H1 (cell line): Measurements from ENCODE around the gene SELPLG. TPM values are rescaled to one million over a fixed set of nuclear protein-coding genes. Genes with fewer than 3 reads are reported as not detected.

ENCODE experiments used
- CTCF ChIA-PET: fragments of 300-600 bp; sonication (Branson Sonifier 250); formaldehyde crosslinking; loops from one replicate; lab custom pipeline; 2021; ENCODE audit not compliant: partially characterized antibody; lab: Charles Lee
- POLR2A ChIA-PET: fragments of 300-600 bp; sonication (Branson Sonifier 250); formaldehyde crosslinking; loops from one replicate; lab custom pipeline; 2021; ENCODE audit warnings: inconsistent platforms; ENCODE audit not compliant: partially characterized antibody; lab: Charles Lee
- DNase-seq, 2 experiments: peaks; one replicate each; pipeline versions ENCODE4 v3.0.0 to v3.0.0-alpha.2; 2010 to 2022; ENCODE audit warnings: low spot score in 2 of 2, low read depth in 1 of 2, mixed read lengths in 1 of 2
- FAIRE-seq: peaks from 2 replicates; lab custom pipeline; 2011; peaks lifted over from hg19 to GRCh38; lab: Jason Lieb, UNC
- H2AFZ ChIP-seq: 2 replicates; pipeline ENCODE4 v1.8.1; 2012; ENCODE audit warnings: low read length, inconsistent platforms
- H2AK5ac ChIP-seq: 2 replicates; pipeline ENCODE4 v1.6.1; 2013; ENCODE audit warnings: low read depth, low read length
- H2BK120ac ChIP-seq: replicated peaks from 2 replicates; pipeline ENCODE3; 2013; ENCODE audit warnings: low read depth, low read length, inconsistent platforms
- H2BK12ac ChIP-seq: 2 replicates; pipeline ENCODE4 v1.6.1; 2013; ENCODE audit warnings: low read depth, low read length
- H2BK15ac ChIP-seq: 2 replicates; pipeline ENCODE4 v1.6.1; 2013; ENCODE audit warnings: low read length
- H2BK20ac ChIP-seq: 2 replicates; pipeline ENCODE4 v1.6.1; 2013; ENCODE audit warnings: low read length
- H2BK5ac ChIP-seq: 2 replicates; pipeline ENCODE4 v1.6.1; 2013; ENCODE audit warnings: low read depth, low read length
- H3K14ac ChIP-seq: 2 replicates; pipeline ENCODE4 v1.6.1; 2013; ENCODE audit warnings: inconsistent platforms; ENCODE audit not compliant: insufficient read length
- H3K18ac ChIP-seq: 2 replicates; pipeline ENCODE4 v1.6.1; 2013; ENCODE audit warnings: low read length; ENCODE audit errors: extremely low read depth
- H3K23ac ChIP-seq: 2 replicates; pipeline ENCODE4 v1.6.1; 2013; ENCODE audit warnings: inconsistent platforms; ENCODE audit not compliant: insufficient read length
- H3K23me2 ChIP-seq: 2 replicates; pipeline ENCODE4 v1.6.1; 2013; ENCODE audit warnings: low read depth, low read length
- H3K27ac ChIP-seq: 2 replicates; pipeline ENCODE4 v1.6.1; 2011; ENCODE audit warnings: low read depth, low read length, inconsistent platforms
- H3K27me3 ChIP-seq, 4 experiments: replicated peaks in 1 of 4; 1 replicate in 1 of 4; 2 replicates in 3 of 4; pipeline versions ENCODE4 v1.6.1 to v1.8.1; 2011 to 2013; ENCODE audit warnings: low read length in 3 of 4, mild to moderate bottlenecking in 3 of 4, inconsistent platforms in 2 of 4, mixed read lengths in 2 of 4, moderate library complexity in 1 of 4; ENCODE audit not compliant: control insufficient read depth in 3 of 4, insufficient read depth in 3 of 4; ENCODE audit errors: extremely low read depth in 1 of 4
- H3K36me3 ChIP-seq, 4 experiments: 2 replicates each; pipeline versions ENCODE4 v1.6.1 to v1.8.1; 2011 to 2013; ENCODE audit warnings: mild to moderate bottlenecking in 4 of 4, low read length in 3 of 4, moderate library complexity in 2 of 4, control low read depth in 1 of 4, inconsistent platforms in 1 of 4; ENCODE audit not compliant: insufficient read depth in 4 of 4, control insufficient read depth in 2 of 4
- H3K4ac ChIP-seq: replicated peaks from 2 replicates; pipeline ENCODE3; 2013; ENCODE audit warnings: low read length, low read depth, mixed read lengths, inconsistent platforms; ENCODE audit not compliant: insufficient read length
- H3K4me1 ChIP-seq, 4 experiments: replicated peaks in 1 of 4; 1 replicate in 1 of 4; 2 replicates in 3 of 4; pipeline versions ENCODE4 v1.6.1 to v1.8.1; 2011 to 2013; ENCODE audit warnings: low read length in 3 of 4, inconsistent platforms in 2 of 4, mixed read lengths in 1 of 4; ENCODE audit not compliant: insufficient read depth in 4 of 4, control insufficient read depth in 3 of 4
- H3K4me2 ChIP-seq, 2 experiments: 2 replicates each; pipeline versions ENCODE4 v1.6.1 to v1.8.1; 2011 to 2013; ENCODE audit warnings: low read depth in 2 of 2, low read length in 2 of 2, control low read depth in 1 of 2, inconsistent platforms in 1 of 2, mild to moderate bottlenecking in 1 of 2; ENCODE audit not compliant: insufficient read depth in 1 of 2
- H3K4me3 ChIP-seq, 4 experiments: fragments of 200-600, 300-600 bp in 1 of 4; sonication (generic), shearing (Covaris generic), sonication (Bioruptor Twin) in 1 of 4; 2 replicates each; pipeline versions ENCODE4 v1.5.1 to v1.8.1; 2011 to 2016; ENCODE audit warnings: low read length in 4 of 4, low read depth in 3 of 4, control low read depth in 2 of 4, inconsistent platforms in 2 of 4, mild to moderate bottlenecking in 2 of 4, mixed read lengths in 1 of 4, moderate library complexity in 1 of 4; ENCODE audit not compliant: insufficient read depth in 2 of 4; ENCODE audit errors: extremely low read depth in 1 of 4
- H3K56ac ChIP-seq: replicated peaks from 2 replicates; pipeline ENCODE3; 2013; ENCODE audit warnings: low read depth, mild to moderate bottlenecking, mixed read lengths, low read length, inconsistent platforms; ENCODE audit not compliant: insufficient read length
- H3K79me1 ChIP-seq: 2 replicates; pipeline ENCODE4 v1.6.1; 2013; ENCODE audit warnings: low read depth, low read length, control low read depth
- H3K79me2 ChIP-seq, 2 experiments: 2 replicates each; pipeline versions ENCODE4 v1.6.1 to v1.8.1; 2012 to 2013; ENCODE audit warnings: low read length in 2 of 2, mild to moderate bottlenecking in 2 of 2, inconsistent platforms in 1 of 2; ENCODE audit not compliant: insufficient read depth in 2 of 2, control insufficient read depth in 1 of 2
- H3K9ac ChIP-seq, 4 experiments: replicated peaks in 1 of 4; 1 replicate in 1 of 4; 2 replicates in 3 of 4; pipeline versions ENCODE4 v1.6.1 to v1.8.1; 2011 to 2013; ENCODE audit warnings: low read depth in 3 of 4, low read length in 3 of 4, control low read depth in 2 of 4, mild to moderate bottlenecking in 2 of 4, moderate library complexity in 2 of 4, inconsistent platforms in 1 of 4; ENCODE audit errors: extremely low read depth in 1 of 4
- H3K9me3 ChIP-seq, 2 experiments: 2 replicates each; pipeline versions ENCODE4 v1.6.1 to v1.8.1; 2012 to 2013; ENCODE audit warnings: mild to moderate bottlenecking in 2 of 2, moderate library complexity in 2 of 2, control low read depth in 1 of 2, inconsistent platforms in 1 of 2, low read depth in 1 of 2, low read length in 1 of 2, mixed read lengths in 1 of 2; ENCODE audit not compliant: insufficient read depth in 2 of 2
- H4K20me1 ChIP-seq, 2 experiments: replicated peaks in 1 of 2; 2 replicates each; pipeline versions ENCODE3 to v1.8.1; 2011 to 2013; ENCODE audit warnings: inconsistent platforms in 2 of 2, low read length in 2 of 2, mild to moderate bottlenecking in 1 of 2; ENCODE audit not compliant: insufficient read depth in 2 of 2, control insufficient read depth in 1 of 2
- H4K5ac ChIP-seq: 2 replicates; pipeline ENCODE4 v1.6.1; 2013; ENCODE audit warnings: low read length, low read depth, mixed read lengths, inconsistent platforms; ENCODE audit not compliant: insufficient read length
- H4K8ac ChIP-seq: 2 replicates; pipeline ENCODE4 v1.8.0; 2013; ENCODE audit warnings: mild to moderate bottlenecking, moderate library complexity, low read length, inconsistent platforms; ENCODE audit not compliant: insufficient read depth; ENCODE audit errors: extremely low read depth
- H4K91ac ChIP-seq: replicated peaks from 2 replicates; pipeline ENCODE3; 2013; ENCODE audit warnings: low read length, mixed read lengths, inconsistent platforms; ENCODE audit not compliant: insufficient read length
- KDM5A ChIP-seq: fragments of 200-600 bp; IDR thresholded peaks from 2 replicates; pipeline ENCODE4 v1.7.1; 2012; ENCODE audit warnings: mild to moderate bottlenecking, low read length, inconsistent platforms, mixed read lengths
- WGBS, 2 experiments: shearing (Covaris generic) in 1 of 2; methylation state at CpG; one replicate each; pipeline versions ENCODE4 v1.1.6 to v1.1.7; 2013 to 2015; ENCODE audit warnings: low lambda C conversion rate in 2 of 2, mixed read lengths in 2 of 2, inconsistent platforms in 1 of 2, low coverage in 1 of 2, missing lambda C conversion rate in 1 of 2; ENCODE audit not compliant: insufficient replicate concordance in 2 of 2, insufficient coverage in 1 of 2, insufficient read length in 1 of 2; ENCODE audit errors: extremely low coverage in 1 of 2, missing lambda C conversion rate in 1 of 2; 5-methylcytosine and 5-hydroxymethylcytosine counted together
- polyA plus RNA-seq, 7 experiments: library from polyadenylated mRNA; depleted of rRNA in 3 of 7; stranded (reverse) in 5 of 7; unstranded in 2 of 7; fragments of >200 nt in 5 of 7; fragments of 200-250 nt in 2 of 7; gene quantifications; 1 replicate in 5 of 7; 2 replicates in 1 of 7; 4 replicates in 1 of 7; pipeline versions ENCODE4 v1.2.1 to v1.2.3, GENCODE V29; 2011 to 2013; ENCODE audit warnings: missing spikeins in 2 of 7, mixed read lengths in 2 of 7
- total RNA-seq: library from RNA; stranded (reverse); fragmentation: NEBNext Ultra II Directional; extraction: Animal tissue kit (Norgen Biotek cat#: 25700); gene quantifications from 2 replicates; pipeline ENCODE4 v1.2.1, GENCODE V29; 2021

Gene SELPLG
- total and polyA plus RNA-seq, 2 of the 8 experiments (the other 6 are each of a cell fraction or from before 2014, with no cell fraction given), result 0.18 TPM; not detected in 1

- H2BK15ac ChIP-seq, result no peak overlapping the region
- no peak overlapping the region; the same call in 1 of the 2 replicates for H2BK5ac ChIP-seq
- no peak overlapping the region for H4K5ac ChIP-seq
- H3K23me2 ChIP-seq, result peaks cover 10% of the 10 kb centered on the region; the same call in 1 of the 2 replicates
- peaks cover 0 to 3% of the 10 kb centered on the region in 2 experiments; a peak in 1 of 4 replicates for H3K9me3 ChIP-seq
- no peaks in the 10 kb centered on the region for H3K79me1 ChIP-seq
- H3K4me3 ChIP-seq, result no peak overlapping the region
- no peak overlapping the region for H2BK20ac ChIP-seq
- no peak for FAIRE-seq
- WGBS, 2 experiments, result 93% methylated on average over 9 of the region's 9 CpGs; no CpG with 5 or more reads in 1 of the 2 experiments
- H3K9ac ChIP-seq, result no peak overlapping the region
- no peak overlapping the region for H3K56ac ChIP-seq
- no peak overlapping the region for H2BK120ac ChIP-seq
- no peak overlapping the region for H2AFZ ChIP-seq
- no peak for DNase-seq
- no peaks in the 10 kb centered on the region for H3K27me3 ChIP-seq
- no peak overlapping the region for H3K14ac ChIP-seq
- no peaks in the 10 kb centered on the region for H3K4me1 ChIP-seq
- no peak overlapping the region for H2BK12ac ChIP-seq
- no peak overlapping the region for H3K4me2 ChIP-seq
- no peaks in the 10 kb centered on the region for H3K79me2 ChIP-seq
- no peak overlapping the region for H4K91ac ChIP-seq
- ChIA-PET POLR2A (interaction anchor here (1.2 to 1.9 kb wide), 2 partner anchors 20 to 22 kb away, joined by 3 to 4 read pairs; partner anchors contain the start of genes ISCU and SART3), CTCF (interaction anchor here (0.6 to 4.5 kb wide), 6 partner anchors 12 to 289 kb away, joined by 3 to 32 read pairs (median 4); no protein-coding TSS in a partner anchor)
- H4K20me1 ChIP-seq, result peaks cover 0 to 6% of the 10 kb centered on the region in 2 experiments
- H3K27ac ChIP-seq, result no peak overlapping the region
- no peak overlapping the region for H2AK5ac ChIP-seq
- H3K4ac ChIP-seq, result no peak overlapping the region
- no peak overlapping the region for H3K18ac ChIP-seq
- H3K23ac ChIP-seq, result no peak overlapping the region
- H3K36me3 ChIP-seq, result no peaks in the 10 kb centered on the region
- no peak overlapping the region for H4K8ac ChIP-seq
- no peak for TF ChIP-seq KDM5A
These were observed 51.2 kb downstream of the SELPLG start for GRCh38 chr12:108582509-108582908.
